ENCODE data around the gene MYLK. TPM values are rescaled to one million over a fixed set of nuclear protein-coding genes. Genes with fewer than 3 reads are reported as not detected.
A peak's percentile ranks its signal among the peaks of the same experiment; 100 is the strongest.
"Not testable (repeated sequence)": the region's sequence is repeated elsewhere in the genome, so short reads cannot be mapped to it uniquely, and the experiment has no call there.

Gene MYLK, protein sequence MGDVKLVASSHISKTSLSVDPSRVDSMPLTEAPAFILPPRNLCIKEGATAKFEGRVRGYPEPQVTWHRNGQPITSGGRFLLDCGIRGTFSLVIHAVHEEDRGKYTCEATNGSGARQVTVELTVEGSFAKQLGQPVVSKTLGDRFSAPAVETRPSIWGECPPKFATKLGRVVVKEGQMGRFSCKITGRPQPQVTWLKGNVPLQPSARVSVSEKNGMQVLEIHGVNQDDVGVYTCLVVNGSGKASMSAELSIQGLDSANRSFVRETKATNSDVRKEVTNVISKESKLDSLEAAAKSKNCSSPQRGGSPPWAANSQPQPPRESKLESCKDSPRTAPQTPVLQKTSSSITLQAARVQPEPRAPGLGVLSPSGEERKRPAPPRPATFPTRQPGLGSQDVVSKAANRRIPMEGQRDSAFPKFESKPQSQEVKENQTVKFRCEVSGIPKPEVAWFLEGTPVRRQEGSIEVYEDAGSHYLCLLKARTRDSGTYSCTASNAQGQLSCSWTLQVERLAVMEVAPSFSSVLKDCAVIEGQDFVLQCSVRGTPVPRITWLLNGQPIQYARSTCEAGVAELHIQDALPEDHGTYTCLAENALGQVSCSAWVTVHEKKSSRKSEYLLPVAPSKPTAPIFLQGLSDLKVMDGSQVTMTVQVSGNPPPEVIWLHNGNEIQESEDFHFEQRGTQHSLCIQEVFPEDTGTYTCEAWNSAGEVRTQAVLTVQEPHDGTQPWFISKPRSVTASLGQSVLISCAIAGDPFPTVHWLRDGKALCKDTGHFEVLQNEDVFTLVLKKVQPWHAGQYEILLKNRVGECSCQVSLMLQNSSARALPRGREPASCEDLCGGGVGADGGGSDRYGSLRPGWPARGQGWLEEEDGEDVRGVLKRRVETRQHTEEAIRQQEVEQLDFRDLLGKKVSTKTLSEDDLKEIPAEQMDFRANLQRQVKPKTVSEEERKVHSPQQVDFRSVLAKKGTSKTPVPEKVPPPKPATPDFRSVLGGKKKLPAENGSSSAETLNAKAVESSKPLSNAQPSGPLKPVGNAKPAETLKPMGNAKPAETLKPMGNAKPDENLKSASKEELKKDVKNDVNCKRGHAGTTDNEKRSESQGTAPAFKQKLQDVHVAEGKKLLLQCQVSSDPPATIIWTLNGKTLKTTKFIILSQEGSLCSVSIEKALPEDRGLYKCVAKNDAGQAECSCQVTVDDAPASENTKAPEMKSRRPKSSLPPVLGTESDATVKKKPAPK (N-terminal part only)
- total RNA-seq (2014; rRNA removed; shearing (Covaris generic)) = 48.9 and 52.7 TPM in 2 replicates

- peak; percentile 97 for DNase-seq (ENCODE audit: low read depth)
Measured at GRCh38 chr3:123884203-123884831, at the start of gene MYLK. Gene MYLK, minus strand, starts transcription at chr3:123884332. Its CDS starts 90,491 bp downstream, at chr3:123793841.

GRCh38 chr3:123930445-123930844 is 46.3 kb upstream of the MYLK start:
- DNase-seq (ENCODE audit: low read depth) = no peak

DNA sequence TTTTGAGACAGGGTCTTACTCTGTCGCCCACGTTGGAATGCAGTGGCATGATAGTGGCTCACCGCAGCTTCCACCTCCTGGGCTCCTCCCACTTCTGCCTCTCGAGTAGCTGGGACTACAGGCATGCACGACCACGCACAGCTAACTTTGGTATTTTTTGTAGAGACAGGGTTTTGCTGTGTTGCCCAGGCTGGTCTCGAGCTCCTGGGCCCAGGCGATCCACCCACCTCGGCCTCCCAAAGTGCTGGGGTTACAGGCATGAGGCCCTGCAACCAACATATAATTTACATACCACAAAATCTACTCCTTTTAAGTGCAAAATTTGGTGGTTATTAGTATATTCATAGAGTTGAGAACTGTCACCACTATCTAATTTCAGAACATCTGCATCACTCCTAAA is 45.2 kb upstream of the MYLK start:
- DNase-seq (ENCODE audit: low read depth) = no peak

DNA sequence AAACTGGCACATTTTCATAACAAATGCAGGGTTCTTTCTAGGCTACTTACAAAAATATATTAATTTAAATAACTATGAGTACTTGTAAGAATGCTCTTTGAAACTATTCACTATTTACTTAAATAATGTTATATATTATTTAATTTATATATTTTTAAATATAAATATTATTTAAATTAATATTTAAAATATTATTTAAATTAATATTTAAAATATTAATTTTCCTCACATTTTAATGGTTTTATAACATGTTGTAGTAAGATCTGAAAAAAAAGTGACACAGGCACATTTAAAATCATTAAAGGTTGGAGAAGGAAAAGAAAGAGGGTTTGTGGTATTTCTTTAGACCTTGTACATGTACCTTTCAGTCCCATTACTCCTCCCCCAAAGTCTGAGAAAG is 42.3 kb upstream of the MYLK start:
- DNase-seq (ENCODE audit: low read depth) = no peak

GRCh38 chr3:123920868-123921267 is 36.7 kb upstream of the MYLK start:
- DNase-seq (ENCODE audit: low read depth) = no peak

GRCh38 chr3:123920383-123920782 is 36.3 kb upstream of the MYLK start:
- DNase-seq (ENCODE audit: low read depth) = no peak

- no peak for DNase-seq (ENCODE audit: low read depth)
Measured at GRCh38 chr3:123919353-123919752, 35.2 kb upstream of the MYLK start.

DNA sequence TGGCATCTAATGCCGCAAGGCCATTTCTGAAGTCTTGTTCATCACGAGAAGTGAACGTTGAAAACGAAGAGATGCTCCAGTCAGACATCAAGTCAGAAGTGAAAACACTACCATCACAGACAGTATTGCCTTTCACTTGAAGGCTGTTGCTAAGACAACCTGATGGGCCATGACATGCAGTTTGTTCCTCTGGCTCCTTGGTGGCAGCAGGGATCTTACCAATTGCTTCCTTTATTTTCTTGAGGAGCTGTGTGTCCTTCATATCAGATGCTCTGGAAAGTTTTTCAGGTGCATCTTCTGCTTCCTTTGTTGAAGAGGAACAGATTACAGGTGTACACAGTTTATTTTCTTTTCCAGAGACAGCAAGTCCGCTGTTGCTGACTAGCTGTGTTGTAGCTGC is 30.7 kb upstream of the MYLK start:
- DNase-seq (ENCODE audit: low read depth) = no peak

GRCh38 chr3:123909785-123910184 is 25.7 kb upstream of the MYLK start:
- DNase-seq (ENCODE audit: low read depth) = no peak

- no peak for DNase-seq (ENCODE audit: low read depth)
Measured at GRCh38 chr3:123907720-123908119, 23.6 kb upstream of the MYLK start.

- no peak for DNase-seq (ENCODE audit: low read depth)
Measured at GRCh38 chr3:123899300-123899865, 15.3 kb upstream of the MYLK start.

DNA sequence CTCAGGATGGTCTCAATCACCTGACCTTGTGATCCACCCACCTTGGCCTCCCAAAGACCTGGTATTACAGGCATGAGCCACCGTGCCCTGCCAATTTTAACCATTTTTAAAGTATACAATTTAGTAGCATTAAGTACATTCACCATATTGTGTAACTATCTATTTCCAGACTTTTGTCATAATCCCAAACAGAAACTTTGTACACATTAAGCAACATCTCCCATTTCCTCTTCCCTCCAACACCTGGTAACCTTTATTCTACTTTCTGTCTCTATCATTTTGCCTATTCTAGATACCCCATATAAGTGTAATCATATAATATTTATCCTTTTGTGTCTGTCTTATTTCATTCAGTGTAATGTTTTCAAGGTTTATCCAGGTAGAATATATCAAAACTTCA is 8.9 kb upstream of the MYLK start:
- DNase-seq (ENCODE audit: low read depth) = no peak

- DNase-seq (ENCODE audit: low read depth) = no peak
Measured at GRCh38 chr3:123892195-123892594, 8.1 kb upstream of the MYLK start.

DNA sequence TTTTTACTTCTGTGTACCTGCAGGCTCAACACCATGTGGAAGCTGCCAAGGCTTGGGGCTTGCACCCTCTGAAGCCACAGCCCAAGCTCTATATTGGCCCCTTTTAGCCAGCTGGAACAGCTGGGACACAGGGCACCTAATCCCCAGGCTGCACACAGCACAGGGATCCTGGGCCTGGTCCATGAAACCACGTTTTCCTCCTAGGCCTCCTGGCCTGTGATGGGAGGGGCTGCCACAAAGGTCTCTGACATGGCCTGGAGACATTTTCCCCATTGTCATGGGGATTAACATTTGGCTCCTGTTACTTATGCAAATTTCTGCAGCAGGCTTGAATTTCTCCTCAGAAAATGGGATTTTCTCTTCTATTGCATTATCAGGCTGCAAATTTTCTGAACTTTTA is 6.9 kb upstream of the MYLK start:
- DNase-seq (ENCODE audit: low read depth) = not testable (repeated sequence)

DNA sequence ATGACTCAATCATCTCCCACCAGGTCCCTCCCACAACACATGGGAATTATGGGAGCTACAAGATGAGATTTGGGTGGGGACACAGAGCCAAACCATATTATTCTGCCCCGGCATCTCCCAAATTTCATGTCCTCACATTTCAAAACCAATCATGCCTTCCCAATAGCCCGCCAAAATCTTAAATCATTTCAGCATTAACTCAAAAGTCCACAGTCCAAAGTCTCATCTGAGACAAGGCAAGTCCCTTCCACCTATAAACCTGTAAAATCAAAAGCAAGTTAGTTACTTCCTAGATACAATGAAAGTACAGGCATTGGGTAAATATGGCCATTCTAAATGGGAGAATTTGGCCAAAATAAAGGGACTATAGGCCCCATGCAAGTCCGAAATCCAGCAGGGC is 6.0 kb upstream of the MYLK start:
- not testable (repeated sequence) for DNase-seq (ENCODE audit: low read depth)

GRCh38 chr3:123884993-123885392 is 861 bp upstream of the MYLK start:
- DNase-seq (ENCODE audit: low read depth) = no peak

DNA sequence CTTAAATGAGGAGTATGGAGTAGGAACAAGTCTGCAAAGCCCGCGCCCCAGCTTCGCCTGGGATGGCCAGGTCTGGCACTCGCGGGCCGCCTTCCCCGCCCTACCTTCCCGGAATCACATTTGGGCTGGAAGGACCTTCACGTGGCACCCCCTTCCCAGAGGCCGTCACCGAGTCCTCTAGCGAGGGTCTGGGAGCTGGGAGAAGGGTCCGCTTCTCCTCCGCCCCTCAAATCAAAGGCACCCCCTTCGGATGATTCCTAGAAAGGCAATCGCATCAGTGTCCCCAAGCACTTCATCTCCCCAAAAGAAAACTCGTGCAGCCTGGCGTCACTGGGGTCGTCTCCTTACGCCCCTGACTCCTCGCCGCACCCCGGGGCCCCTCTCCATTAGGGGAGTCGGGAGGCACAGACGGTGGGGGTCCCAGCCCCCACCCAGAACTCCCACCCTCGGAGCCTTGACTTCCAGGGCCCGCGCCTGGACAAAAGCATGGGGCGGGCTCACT is 380 bp downstream of the MYLK start:
- peak; percentile 43 for DNase-seq (ENCODE audit: low read depth)

GRCh38 chr3:123883111-123883510 is 1.0 kb downstream of the MYLK start:
- DNase-seq (ENCODE audit: low read depth) = peak; percentile 25

DNA sequence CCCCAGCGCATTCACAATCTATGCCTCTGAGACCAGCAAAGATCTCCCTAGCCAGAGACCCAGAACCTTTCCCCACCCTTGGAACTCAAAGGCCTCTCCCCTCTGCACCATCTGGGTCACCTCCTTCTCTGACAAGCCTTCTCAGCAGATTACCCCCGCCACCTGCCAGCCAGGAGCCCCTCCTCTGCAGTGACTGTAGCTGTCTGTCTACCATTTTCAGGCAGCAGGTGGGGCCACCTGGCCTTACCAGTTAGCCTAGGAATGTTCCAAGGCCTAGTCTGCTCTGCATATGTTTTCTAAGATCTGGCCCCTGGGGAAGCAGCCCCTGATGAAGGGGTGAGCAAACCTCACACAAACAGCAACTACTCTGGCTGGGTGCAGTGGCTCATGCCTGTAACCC is 2.4 kb downstream of the MYLK start:
- DNase-seq (ENCODE audit: low read depth) = no peak

DNA sequence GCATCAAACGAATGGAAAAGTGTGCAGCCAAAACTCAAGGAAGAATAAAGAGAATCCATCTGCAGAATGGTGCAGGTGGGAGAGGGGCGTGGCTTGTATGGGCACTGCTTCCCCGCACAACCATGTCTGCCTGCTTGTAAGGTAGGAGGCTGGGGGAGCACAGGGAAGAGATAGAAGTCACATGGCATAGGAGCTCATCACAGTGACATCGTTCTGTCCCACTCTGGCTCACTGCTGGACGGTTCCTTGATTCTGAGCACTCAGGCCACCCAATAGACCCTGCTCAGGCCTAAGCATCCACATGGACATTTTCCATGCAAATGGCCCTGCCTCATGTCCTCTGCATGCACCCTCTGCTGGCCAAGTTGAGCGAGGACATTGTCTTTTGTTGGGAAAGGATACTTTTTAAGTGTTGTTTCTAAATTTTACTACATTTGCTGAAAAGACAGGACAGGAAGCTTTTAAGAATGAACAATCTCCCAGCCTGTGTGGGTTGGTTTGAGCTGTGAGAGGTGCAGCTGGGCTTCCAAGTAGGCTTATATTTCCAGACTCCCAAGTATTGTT is 3.1 kb downstream of the MYLK start:
- peak; percentile 56 for DNase-seq (ENCODE audit: low read depth)

- DNase-seq (ENCODE audit: low read depth) = no peak
Measured at GRCh38 chr3:123878807-123879206, 5.3 kb downstream of the MYLK start.
